Smooth muscle cell of the brain vasculature (primary cell): ENCODE measurements around the gene PLXNA4.

Experiments used
- DNase-seq: peaks from one replicate; pipeline ENCODE4 v3.0.0-alpha.2; 2012; ENCODE audit warnings: low read depth, low spot score

Gene PLXNA4

DNA sequence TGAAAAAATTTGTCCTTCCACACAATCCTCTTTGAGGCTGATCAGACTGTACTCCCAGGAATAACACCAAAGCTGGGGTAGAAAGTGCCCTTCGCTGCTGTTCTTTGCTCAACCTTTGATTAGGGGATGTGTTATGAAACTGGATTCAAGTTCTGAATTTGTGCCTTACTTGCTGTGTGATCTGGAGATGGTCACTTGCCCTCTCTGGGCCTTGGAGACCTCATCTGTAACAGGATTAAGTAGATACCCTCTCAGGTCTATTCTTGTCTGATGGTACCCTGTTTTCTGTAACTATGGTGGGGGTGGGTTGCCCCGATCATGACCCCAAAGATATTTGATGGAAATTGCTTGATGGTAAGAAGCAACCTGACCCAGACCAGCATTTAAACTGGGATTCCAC, 368.5 kb downstream of the PLXNA4 start:
- DNase-seq: no peak

- no peak for DNase-seq
Observed at GRCh38 chr7:132207211-132207610, 369.1 kb downstream of the PLXNA4 start.

GRCh38 chr7:132206594-132206993, 369.7 kb downstream of the PLXNA4 start:
- DNase-seq: no peak

GRCh38 chr7:132205509-132205908, 370.8 kb downstream of the PLXNA4 start:
- no peak for DNase-seq

DNA sequence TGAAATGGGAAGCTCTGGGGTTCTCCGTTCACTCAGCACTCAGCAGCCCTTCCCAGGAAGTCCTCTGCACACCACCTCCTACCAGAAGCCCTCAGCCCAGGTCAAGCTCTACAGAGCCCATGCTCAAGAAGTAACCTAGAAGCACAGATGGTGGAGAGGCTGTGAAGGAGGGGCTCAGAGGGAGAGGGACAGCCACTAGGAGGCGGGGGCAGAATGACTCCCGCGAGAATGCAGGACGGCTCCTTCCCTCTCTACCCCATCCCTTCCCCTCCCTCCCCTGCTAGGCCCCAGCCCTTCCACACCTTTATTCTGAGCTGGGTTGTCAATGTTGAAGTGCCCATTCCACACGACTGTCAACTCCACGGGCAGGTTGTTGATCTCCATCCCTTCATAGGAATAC, 373.2 kb downstream of the PLXNA4 start:
- no peak for DNase-seq

- no peak for DNase-seq
Observed at GRCh38 chr7:132202541-132202940, 373.7 kb downstream of the PLXNA4 start.

DNA sequence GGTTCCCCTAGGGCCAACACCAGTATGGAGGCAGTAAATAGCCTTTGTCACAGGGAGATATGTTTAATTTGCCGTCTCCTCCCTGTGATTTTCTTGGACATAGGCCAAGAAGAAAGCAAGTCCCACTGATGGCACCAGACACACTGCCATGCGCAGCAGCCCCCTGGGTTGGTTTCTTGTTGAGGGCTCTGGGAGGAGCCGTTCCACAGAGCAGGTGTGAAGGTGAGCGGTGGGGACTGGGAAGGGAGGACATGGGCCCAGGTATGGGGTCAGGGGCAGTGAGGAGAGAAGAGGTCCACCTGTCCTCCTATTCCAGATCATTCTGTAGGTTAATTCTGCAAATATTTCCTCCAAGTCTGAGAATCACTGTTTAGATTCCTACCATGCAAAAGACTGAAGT, 376.1 kb downstream of the PLXNA4 start:
- no peak for DNase-seq

- DNase-seq: no peak
Observed at GRCh38 chr7:132199626-132200025, 376.6 kb downstream of the PLXNA4 start.

DNA sequence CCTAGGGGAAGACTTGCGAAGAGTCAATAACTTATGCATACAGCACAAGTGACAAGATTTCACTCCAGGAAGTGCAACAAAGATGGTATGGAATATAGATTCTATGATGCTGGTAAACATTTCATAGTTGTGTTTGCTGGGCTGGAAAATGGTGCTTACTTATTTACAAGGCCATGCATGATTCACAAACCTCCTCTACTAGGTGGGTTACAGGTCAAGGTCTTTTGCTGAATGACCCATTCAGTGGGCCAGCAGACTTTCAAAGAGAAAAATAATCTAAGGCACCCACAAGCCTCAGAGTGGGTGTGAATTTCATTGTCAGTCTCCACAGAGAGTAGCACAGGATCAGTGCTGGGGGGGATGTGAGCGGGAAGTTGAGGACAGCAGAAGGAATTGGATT, 378.5 kb downstream of the PLXNA4 start:
- DNase-seq: no peak

GRCh38 chr7:132193898-132194297, 382.4 kb downstream of the PLXNA4 start:
- no peak for DNase-seq

DNA sequence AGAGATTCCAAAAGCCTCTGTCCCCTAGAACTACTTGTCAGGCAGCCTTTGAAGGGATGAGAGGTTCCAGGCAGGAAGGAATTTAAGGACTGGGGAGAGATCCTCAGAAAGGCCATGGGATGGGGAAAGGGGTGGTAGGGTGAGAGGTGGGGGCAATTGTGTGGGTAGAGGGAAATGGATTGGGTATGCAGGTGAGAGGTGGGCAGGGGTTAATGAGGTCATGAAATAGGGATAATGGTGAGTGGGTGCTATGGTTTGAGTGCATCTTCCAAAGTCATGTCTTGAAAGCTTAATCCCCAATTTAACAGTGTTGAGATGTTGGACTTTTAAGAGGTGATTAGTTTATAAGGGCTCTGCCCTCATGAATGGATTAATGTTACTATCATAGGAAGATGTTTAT, 383.5 kb downstream of the PLXNA4 start:
- DNase-seq: no peak

GRCh38 chr7:132191418-132191817, 384.9 kb downstream of the PLXNA4 start:
- no peak for DNase-seq

- DNase-seq: no peak
Observed at GRCh38 chr7:132190683-132191082, 385.6 kb downstream of the PLXNA4 start.

DNA sequence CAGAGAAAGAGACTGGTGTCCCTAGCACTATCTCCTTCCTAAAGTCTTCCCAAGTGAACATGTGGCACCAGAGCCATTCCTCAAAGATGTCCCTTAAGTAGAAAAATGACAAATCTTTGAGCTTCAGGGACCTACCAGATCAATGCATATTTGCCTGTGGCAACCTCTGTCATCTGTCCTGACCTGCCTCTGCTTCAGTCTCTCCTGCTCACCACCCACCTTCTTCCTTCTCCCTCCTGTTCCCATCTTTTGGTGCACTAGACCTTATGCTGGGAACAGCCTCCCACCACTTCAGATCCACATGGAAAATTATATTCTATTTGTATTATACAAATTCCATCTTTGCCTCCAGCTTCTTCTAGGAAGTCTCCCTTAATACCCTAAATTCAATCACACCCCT, 386.4 kb downstream of the PLXNA4 start:
- no peak for DNase-seq

GRCh38 chr7:132187869-132188789, 388.1 kb downstream of the PLXNA4 start:
- DNase-seq: no peak

DNA sequence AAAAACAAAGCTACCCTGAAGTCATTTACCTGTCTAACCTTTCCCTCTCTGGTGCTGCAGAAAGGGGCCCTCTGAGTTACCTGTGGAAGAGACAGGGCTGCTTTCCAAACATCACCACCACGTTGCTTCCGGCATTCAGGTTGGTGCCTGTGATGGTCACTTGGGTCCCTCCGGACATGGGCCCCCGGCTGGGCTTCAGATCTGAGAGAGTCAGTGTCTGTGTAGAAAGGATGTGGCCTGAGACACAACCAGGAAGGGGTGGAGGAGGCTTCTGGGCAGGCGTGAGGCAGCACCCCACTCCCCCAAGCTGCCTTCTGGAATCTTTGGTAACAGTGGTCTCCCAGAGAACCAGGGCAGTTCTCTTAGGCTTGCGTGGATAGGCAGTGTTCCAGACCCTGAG, 388.9 kb downstream of the PLXNA4 start:
- no peak for DNase-seq

GRCh38 chr7:132185150-132185549, 391.1 kb downstream of the PLXNA4 start:
- DNase-seq: no peak

DNA sequence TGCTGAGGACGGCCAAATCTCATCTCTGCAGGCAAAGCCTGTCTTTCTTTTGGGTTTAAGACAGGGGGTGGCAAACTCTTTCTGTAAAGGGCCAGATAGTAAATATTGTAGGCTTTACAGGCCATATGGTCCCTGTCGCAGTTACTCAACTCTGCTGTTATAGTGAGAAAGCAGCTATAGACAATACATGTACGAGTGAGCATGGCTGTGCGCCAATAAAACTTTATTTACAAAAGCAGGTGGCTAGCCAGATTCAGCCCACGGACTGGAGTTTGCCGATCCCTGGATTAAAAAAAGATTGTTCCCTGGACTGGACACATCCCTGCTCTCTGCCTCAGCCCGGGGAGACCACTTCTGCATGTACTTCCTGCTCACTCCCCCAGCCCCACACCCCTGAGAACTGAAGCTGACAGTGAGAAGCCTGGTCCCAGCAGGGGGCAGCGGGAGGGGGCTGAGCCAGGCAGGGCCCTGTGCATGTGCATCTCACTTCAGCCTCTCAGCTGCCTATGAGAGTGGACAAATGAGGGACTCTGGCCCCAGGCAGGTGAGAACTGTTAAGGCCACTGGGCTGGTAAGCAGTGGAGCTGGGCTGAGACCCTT, 392.4 kb downstream of the PLXNA4 start:
- no peak for DNase-seq

GRCh38 chr7:132182992-132183391, 393.3 kb downstream of the PLXNA4 start:
- DNase-seq: no peak

GRCh38 chr7:132181946-132182685, 394.2 kb downstream of the PLXNA4 start:
- DNase-seq: no peak

DNA sequence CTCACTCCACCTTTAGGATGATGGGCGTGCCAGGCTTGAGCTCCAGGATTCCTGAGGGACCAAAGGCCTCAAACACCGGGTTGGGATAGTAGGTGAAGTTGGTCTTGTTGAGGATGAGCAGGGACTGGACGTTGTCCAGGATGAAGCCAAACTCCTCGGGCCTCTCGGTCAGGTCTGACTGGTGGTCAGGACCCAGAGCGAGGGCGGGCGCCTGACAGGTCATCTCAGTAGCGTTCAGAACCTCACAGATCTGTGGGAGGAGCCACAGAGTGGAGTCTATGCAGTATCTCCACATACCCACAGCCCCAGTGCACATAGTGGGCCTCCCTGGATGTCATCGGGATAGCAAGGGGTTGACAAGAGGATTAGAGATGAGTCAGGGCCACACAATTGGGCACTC, 394.9 kb downstream of the PLXNA4 start:
- no peak for DNase-seq

GRCh38 chr7:132180481-132180880, 395.8 kb downstream of the PLXNA4 start:
- no peak for DNase-seq

DNA sequence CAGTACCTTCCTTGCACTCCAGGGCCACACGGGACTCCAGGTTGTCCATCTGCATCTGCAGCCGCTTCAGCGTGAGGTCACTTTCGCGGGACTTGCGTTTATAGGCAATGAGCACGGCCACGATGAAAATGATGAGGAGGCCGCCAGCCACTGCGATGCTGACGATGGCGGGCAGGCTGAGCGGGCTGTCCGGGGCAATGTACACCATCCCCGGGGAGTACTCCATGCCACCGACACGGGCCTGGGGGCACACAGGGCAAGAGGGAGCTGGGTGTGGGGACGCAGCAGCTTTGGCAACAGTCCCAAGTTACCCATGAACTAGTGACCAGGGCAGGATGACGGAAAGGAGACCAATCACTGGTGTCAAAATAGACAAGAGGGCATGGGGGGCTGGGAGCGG, 396.6 kb downstream of the PLXNA4 start:
- no peak for DNase-seq
